HG03280 (cell line): ENCODE results near the gene TMC6.
"Not testable (repeated sequence)": the region's sequence is repeated elsewhere in the genome, so short reads cannot be mapped to it uniquely, and the experiment has no call there.

Experiments
- ATAC-seq: cut with Tn5 transposase; IDR thresholded peaks from one replicate; pipeline ENCODE4 v1.9.1; 2021; ENCODE audit warnings: mild to moderate bottlenecking, moderate library complexity; ENCODE audit not compliant: unreplicated experiment

Gene TMC6

GRCh38 chr17:78081551-78081950 lies 47.0 kb downstream of the TMC6 start:
- no peak for ATAC-seq

DNA sequence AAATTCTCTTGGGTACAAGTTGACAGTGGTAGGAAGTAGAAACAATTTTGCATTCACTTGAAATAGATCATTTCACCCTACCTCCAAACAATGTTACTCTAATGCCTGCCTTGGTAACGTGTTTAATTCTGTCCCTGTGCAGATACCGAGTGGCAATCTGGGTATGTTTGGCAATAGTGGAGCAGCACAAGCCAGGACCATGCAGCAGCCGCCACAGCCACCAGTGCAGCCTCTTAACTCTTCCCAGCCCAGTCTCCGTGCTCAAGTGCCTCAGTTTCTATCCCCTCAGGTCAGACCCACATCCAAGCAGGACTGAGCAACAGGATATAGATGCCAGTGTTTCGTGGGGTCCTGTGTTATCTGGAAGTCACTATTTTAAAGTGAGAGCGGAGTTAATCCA lies 49.3 kb downstream of the TMC6 start:
- no peak for ATAC-seq

- no peak for ATAC-seq
Measured at GRCh38 chr17:78075545-78075944, 53.0 kb downstream of the TMC6 start.

GRCh38 chr17:78075011-78075410 lies 53.5 kb downstream of the TMC6 start:
- no peak for ATAC-seq

GRCh38 chr17:78072961-78073360 lies 55.6 kb downstream of the TMC6 start:
- ATAC-seq: no peak

GRCh38 chr17:78069695-78070094 lies 58.9 kb downstream of the TMC6 start:
- ATAC-seq: no peak

DNA sequence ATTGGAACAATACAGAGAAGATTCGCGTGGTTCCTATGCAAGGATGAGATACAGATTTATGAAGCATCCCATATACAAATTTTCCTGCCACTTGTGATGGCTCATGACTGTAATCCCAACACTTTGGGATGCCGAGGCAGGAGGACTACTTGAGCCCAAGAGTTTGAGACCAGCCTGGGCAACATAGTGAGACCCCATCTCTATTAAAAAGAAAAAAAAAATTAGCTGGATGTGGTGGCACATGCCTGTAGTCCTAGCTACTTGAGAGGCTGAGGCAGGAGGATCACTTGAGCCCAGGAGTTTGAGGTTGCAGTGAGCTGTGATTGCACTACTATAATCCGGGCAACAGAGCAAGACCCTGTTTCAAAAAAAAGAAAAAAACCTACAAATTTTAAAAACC lies 61.6 kb downstream of the TMC6 start:
- not testable (repeated sequence) for ATAC-seq

DNA sequence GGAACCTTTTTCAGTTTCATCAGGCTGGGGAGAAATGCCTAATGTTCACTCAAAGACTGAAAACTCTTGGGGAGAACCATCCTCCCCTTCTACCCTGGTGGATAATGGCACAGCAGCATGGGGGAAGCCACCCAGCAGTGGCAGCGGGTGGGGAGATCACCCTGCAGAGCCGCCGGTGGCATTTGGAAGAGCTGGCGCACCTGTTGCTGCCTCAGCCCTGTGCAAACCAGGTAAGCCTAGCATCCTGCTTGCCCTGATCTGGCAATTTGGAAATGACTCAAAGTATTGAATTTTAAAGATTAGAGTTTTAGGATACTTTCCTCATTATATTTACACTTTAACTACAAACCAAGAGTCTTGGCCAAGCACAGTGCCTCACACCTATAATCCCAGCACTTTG lies 63.8 kb downstream of the TMC6 start:
- ATAC-seq: no peak

DNA sequence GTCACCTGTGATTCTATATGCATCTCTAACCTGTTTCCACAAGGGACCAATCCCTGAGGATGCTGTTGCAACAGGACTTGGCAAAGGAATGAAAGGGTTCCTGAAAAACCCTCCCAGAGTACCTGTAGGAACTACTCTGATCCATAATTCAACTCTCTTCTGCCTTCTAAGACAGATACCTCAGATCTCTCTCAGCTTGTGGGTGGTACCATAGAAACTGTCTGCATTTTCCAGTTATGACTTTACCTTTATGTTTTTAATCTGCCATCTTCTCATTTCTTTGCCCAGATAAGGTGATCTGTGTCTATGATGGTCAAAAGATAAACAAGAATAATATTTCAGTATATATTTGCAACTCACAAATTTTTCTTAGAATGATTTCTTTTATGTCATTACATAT lies 65.1 kb downstream of the TMC6 start:
- no peak for ATAC-seq

DNA sequence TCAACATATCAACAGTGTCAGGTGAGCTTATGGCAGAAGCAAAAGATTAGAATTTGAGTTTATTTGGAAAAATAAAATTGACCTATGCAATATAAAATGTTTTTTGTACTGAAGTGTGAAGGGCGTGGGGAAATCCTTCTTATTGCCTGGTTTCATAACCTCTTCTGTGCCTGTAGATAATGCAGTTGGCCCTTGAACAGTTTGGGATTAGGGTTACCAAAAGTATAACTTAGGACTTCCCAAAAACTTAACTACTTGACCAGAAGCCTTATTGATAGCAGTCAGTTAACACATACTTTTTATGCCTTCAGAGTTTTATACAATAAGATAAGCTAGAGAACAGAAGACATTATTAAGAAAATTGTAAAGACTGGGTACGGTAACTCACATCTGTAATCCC lies 66.0 kb downstream of the TMC6 start:
- no peak for ATAC-seq
